ENCODE results near the gene NUP37. TPM values are rescaled to one million over a fixed set of nuclear protein-coding genes. Genes with fewer than 3 reads are reported as not detected.

NUP37 gene
- polyA plus RNA-seq, 3 donors = 11.1 to 23.0 (median 20.9) TPM

DNA sequence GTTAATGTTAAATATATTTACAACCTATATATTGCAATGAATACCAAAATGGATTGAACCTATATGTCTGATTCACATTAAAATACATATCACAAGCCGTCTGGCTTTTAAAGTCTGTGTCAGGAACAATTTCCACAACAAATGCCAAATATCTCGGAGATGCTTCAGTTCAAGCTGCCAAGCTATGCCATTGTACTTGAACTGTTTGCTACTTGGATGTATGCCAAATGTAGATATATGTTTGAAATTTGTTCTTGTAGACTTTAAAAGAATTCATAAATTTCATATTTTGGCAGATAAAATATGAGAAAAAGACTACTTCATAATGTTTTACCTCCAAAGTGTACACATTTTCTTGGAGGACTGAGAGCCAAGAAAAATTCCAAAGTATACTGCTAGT is 95.1 kb downstream of the NUP37 start:
- intact Hi-C loops (cut with micrococcal nuclease) = no loop called here
- H3K9me3 Mint-ChIP-seq = no peaks in the 10 kb centered on the region
- peaks cover 15% of the 10 kb centered on the region for H3K4me1 Mint-ChIP-seq
- TF ChIP-seq, protein P1, sequence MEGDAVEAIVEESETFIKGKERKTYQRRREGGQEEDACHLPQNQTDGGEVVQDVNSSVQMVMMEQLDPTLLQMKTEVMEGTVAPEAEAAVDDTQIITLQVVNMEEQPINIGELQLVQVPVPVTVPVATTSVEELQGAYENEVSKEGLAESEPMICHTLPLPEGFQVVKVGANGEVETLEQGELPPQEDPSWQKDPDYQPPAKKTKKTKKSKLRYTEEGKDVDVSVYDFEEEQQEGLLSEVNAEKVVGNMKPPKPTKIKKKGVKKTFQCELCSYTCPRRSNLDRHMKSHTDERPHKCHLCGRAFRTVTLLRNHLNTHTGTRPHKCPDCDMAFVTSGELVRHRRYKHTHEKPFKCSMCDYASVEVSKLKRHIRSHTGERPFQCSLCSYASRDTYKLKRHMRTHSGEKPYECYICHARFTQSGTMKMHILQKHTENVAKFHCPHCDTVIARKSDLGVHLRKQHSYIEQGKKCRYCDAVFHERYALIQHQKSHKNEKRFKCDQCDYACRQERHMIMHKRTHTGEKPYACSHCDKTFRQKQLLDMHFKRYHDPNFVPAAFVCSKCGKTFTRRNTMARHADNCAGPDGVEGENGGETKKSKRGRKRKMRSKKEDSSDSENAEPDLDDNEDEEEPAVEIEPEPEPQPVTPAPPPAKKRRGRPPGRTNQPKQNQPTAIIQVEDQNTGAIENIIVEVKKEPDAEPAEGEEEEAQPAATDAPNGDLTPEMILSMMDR (IDR thresholded peaks at IDR 0.05) = no peak
- peaks cover 29 to 48% of the 10 kb centered on the region in 2 donors for H3K36me3 ChIP-seq (replicated peaks in 1 of 2; ENCODE audit: control insufficient read depth in 1 of 2, insufficient read depth in 2 of 2, low read length in 2 of 2)
- no peaks in the 10 kb centered on the region for H4K20me1 ChIP-seq (ENCODE audit: insufficient read depth, low read length)
- H3K79me2 ChIP-seq (ENCODE audit: insufficient read depth, low read length) = no peaks in the 10 kb centered on the region
- DNase-seq = no peak
- no peaks in the 10 kb centered on the region for H3K27me3 Mint-ChIP-seq (ENCODE audit: low read depth in 3 of 3)
- H3K27ac ChIP-seq (ENCODE audit: low read depth in 1 of 2, low read length in 2 of 2) = no peak overlapping the region
- H3K4me1 ChIP-seq (ENCODE audit: control insufficient read depth in 1 of 2, insufficient read depth in 2 of 2, low read length in 2 of 2) = peaks cover 10 to 11% of the 10 kb centered on the region in 2 donors
- H3K4me3 ChIP-seq (replicated peaks in 1 of 3; ENCODE audit: low read depth in 2 of 3, low read length in 3 of 3) = no peak overlapping the region
- peaks cover 31 to 35% of the 10 kb centered on the region in 2 donors for H3K36me3 Mint-ChIP-seq
- no peaks in the 10 kb centered on the region for H3K9me3 ChIP-seq (replicated peaks in 1 of 2; ENCODE audit: control insufficient read depth in 1 of 2, insufficient read depth in 1 of 2, low read length in 2 of 2)
- H3K4me2 ChIP-seq (replicated peaks; ENCODE audit: extremely low read depth, low read length, poor library complexity, severe bottlenecking) = no peak overlapping the region
- no CpG with 5 or more reads among the region's 2 CpGs for WGBS (ENCODE audit: insufficient coverage)
- no peak overlapping the region for H2AFZ ChIP-seq (ENCODE audit: insufficient read depth, low read depth, low read length, poor library complexity, severe bottlenecking)
- no peaks in the 10 kb centered on the region for H3K27me3 ChIP-seq (ENCODE audit: control insufficient read depth in 2 of 2, insufficient read depth in 2 of 2, low read length in 2 of 2)
- no peak overlapping the region for H3K4me3 Mint-ChIP-seq
- no peak overlapping the region for H3K27ac Mint-ChIP-seq
- H3K9ac ChIP-seq (ENCODE audit: insufficient read depth, low read length, poor library complexity, severe bottlenecking) = no peak overlapping the region

DNA sequence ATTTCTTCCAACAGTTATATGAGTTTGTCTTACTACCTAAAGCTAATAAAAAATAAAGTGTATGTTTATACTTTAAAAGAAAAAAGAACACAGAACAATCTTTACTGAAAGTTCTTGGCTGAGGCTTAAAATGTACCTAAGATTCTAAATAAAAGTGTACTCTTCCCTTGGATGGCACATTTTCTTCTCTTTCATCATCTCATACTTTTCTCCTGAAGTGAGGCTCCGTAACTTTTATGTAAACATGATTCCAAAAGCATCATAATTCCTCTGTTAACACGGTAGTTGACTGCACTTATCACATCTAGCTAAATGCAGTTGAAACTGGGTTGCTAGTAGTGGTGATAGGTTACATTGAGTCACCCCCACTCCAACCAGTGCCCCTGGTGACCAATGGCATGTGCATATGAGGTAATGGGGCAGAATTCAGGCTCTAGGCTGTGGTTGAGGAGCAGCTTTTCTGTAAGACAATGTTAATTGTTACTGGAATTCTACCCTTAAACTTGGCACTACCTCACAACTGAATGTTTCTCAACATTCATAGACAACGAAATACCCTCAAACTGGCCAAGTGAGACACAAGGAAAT is 96.5 kb downstream of the NUP37 start:
- TF ChIP-seq, protein P1 (IDR thresholded peaks at IDR 0.05) = no peak
- no peak overlapping the region for H3K27ac Mint-ChIP-seq
- H3K27me3 ChIP-seq (ENCODE audit: control insufficient read depth in 2 of 2, insufficient read depth in 2 of 2, low read length in 2 of 2) = no peaks in the 10 kb centered on the region

More for the DNA sequence above, 96.5 kb downstream of the NUP37 start:
- H3K4me1 Mint-ChIP-seq = peaks cover 15% of the 10 kb centered on the region
- no peaks in the 10 kb centered on the region for H4K20me1 ChIP-seq (ENCODE audit: insufficient read depth, low read length)
- intact Hi-C loops (cut with micrococcal nuclease) = no loop called here
- no peak overlapping the region for H2AFZ ChIP-seq (ENCODE audit: insufficient read depth, low read depth, low read length, poor library complexity, severe bottlenecking)
- H3K4me3 ChIP-seq (replicated peaks in 1 of 3; ENCODE audit: low read depth in 2 of 3, low read length in 3 of 3) = no peak overlapping the region
- no peaks in the 10 kb centered on the region for H3K9me3 ChIP-seq (replicated peaks in 1 of 2; ENCODE audit: control insufficient read depth in 1 of 2, insufficient read depth in 1 of 2, low read length in 2 of 2)
- H3K36me3 Mint-ChIP-seq = peaks cover 32 to 42% of the 10 kb centered on the region in 2 donors
- H3K9me3 Mint-ChIP-seq = no peaks in the 10 kb centered on the region
- H3K27ac ChIP-seq (ENCODE audit: low read depth in 1 of 2, low read length in 2 of 2) = no peak overlapping the region
- H3K79me2 ChIP-seq (ENCODE audit: insufficient read depth, low read length) = no peaks in the 10 kb centered on the region
- H3K4me1 ChIP-seq (ENCODE audit: control insufficient read depth in 1 of 2, insufficient read depth in 2 of 2, low read length in 2 of 2) = peaks cover 10 to 11% of the 10 kb centered on the region in 2 donors
- H3K9ac ChIP-seq (ENCODE audit: insufficient read depth, low read length, poor library complexity, severe bottlenecking) = no peak overlapping the region
- no peak overlapping the region for H3K4me3 Mint-ChIP-seq
- no peaks in the 10 kb centered on the region for H3K27me3 Mint-ChIP-seq (ENCODE audit: low read depth in 3 of 3)
- H3K36me3 ChIP-seq (replicated peaks in 1 of 2; ENCODE audit: control insufficient read depth in 1 of 2, insufficient read depth in 2 of 2, low read length in 2 of 2) = peaks cover 29 to 41% of the 10 kb centered on the region in 2 donors
- WGBS (ENCODE audit: insufficient coverage) = no CpG with 5 or more reads among the region's 3 CpGs
- DNase-seq = no peak
- H3K4me2 ChIP-seq (replicated peaks; ENCODE audit: extremely low read depth, low read length, poor library complexity, severe bottlenecking) = no peak overlapping the region

Other genes starting within 250 kb of the NUP37 start
- 10 to 100 TPM; 14.0 to 49.7 (median 43.0) TPM for gene DRAM1, start 242.5 kb downstream of the NUP37 start, polyA plus RNA-seq
- 10 to 100 TPM; 26.0 to 75.8 (median 66.2) TPM for gene WASHC3, start 58.1 kb downstream of the NUP37 start, polyA plus RNA-seq
- gene PARPBP, start 69 bp upstream of the NUP37 start, polyA plus RNA-seq = 1 to 10 TPM in 2 of 3 donors, under 1 TPM in 1; 0.68 to 1.8 (median 1.6) TPM
- not detected for gene PMCH, start 77.7 kb upstream of the NUP37 start, polyA plus RNA-seq